GM12872 (cell line): ENCODE measurements around the gene CITED1.

Source experiments
- CTCF ChIP-seq: IDR thresholded peaks from 3 replicates; pipeline ENCODE4 v1.5.1; 2011; ENCODE audit warnings: low read depth, mild to moderate bottlenecking, low read length, moderate library complexity; ENCODE audit not compliant: insufficient read depth

CITED1 gene, protein sequence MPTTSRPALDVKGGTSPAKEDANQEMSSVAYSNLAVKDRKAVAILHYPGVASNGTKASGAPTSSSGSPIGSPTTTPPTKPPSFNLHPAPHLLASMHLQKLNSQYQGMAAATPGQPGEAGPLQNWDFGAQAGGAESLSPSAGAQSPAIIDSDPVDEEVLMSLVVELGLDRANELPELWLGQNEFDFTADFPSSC

DNA sequence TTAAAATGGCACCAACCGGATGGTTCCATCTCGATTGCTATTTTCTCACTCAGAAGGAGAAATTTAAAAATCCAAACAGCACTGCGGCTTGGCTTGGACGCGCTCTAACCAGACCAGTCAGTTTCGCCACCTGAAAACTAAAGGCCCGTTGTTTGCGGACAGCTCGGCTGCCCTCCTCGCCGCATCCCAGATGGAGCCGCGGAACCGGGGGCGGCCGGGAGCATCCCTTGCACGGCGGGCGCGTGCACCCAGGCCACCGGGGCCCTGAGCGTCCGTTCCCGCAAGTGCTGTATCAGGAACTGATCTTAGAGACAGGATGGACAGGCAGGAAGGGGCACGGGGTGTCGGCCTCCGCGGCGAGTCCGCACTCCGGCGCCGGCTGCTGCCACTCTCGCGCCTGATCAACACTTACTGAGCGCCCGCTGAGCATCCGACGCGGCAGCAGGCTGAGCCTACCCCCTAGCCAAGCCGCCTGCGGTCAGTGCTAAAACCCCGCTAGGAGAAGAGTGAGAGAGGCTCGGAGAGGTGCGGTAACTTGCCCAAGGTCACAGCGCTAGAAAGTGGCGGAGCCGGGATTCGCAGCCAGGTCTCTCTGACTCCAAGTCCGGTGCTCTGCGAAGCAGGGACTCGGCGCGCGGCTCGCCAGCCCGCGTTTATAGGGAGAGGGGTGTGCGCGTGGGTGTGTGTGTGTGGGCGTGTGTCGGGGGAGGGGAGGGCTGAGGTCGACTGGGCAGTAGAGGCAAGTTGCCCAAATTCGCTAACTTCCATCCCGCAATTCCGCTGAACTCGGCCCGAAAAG lies at the start of gene CITED1:
CITED1 (minus strand) TSS at position 629 of the 799 bp plus-strand sequence. CDS start 3,045 bp downstream, outside the sequence.
- TF ChIP-seq CTCF: no peak

DNA sequence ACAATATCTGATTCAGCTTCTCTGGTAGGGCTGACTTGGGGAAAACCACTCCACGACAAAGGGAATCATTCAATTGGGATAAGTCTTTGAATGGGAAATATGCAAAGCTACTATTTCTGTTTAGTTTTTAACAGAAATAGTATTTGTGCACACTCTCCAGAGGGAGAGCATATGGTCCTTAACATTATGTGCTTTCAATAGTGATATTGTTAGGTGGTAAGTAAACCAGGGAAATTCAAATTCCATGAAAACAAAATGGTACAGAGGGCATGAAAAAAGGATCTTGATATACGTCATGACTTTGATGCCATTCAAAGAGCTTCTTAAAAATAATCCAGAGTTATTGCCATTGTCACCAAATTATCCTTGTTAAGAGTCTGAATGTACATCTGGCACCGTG lies 47.1 kb upstream of the CITED1 start:
- TF ChIP-seq CTCF: no peak

DNA sequence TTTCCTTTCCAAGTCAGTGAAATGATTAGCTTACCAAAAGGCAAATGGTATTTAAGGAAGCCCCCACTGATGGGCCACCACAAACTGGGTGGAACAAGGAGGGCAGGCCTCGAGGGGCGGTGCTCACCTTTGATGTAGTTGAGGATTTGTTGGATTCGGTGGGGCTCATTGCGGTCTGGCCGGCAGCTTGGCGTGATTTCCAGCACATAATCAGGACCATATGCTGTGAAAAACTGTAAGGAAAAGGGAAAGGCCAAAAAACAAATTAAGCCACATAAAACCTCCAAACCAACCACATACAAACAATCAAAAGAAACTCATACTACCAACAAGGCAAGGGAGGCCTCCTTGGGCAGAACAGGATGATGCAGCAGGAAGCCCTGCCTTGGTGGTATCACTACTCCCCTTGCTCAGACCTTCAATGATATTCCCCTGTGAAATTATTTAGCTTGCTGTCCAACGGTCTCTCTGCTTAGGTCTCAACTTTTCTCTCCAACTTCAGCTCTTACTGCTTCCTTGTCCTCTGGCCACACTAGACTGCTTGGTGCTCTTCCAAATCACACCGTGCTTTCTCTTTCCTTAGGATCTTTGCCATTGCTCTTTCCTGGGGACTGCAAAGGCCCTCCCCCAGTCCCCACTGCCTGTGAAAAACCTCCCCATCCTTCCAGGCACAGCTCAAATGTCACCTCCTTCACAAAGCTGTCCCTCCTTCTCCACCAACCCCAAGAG lies 46.1 kb upstream of the CITED1 start:
- TF ChIP-seq CTCF: no peak

DNA sequence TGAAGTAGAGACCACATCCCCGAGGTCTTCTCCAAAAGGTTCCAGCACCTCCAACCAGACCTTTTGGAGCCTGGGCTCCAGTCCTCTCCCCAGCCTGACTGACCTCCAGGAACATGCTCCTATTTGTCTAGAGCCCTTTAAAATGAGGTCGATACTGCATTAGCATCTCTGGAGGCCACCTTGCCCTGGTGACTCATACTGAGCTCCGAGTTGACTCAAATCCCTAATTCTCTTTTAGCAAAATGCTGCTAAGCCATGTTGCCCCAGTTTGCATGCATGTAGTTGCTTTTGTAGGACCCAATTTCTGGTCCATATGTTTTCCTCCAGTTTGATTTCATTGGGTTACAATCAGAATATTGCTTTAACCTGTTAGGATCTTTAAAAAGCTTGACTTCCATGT lies 43.5 kb upstream of the CITED1 start:
- TF ChIP-seq CTCF: no peak

- TF ChIP-seq CTCF: no peak
These were observed 42.7 kb upstream of the CITED1 start for GRCh38 chrX:72348247-72348979.

GRCh38 chrX:72347366-72347765 lies 41.7 kb upstream of the CITED1 start:
- no peak for TF ChIP-seq CTCF
